Measurements from ENCODE around the gene EIF3K. TPM values are rescaled to one million over a fixed set of nuclear protein-coding genes. Genes with fewer than 3 reads are reported as not detected.

The EIF3K gene
- total and polyA plus RNA-seq, 2 of the 13 experiments (the other 11 are each of a cell fraction or from before 2014, with no cell fraction given), result 179 to 258 TPM

- TF ChIP-seq ZNF20 (CRISPR knock-in tag; IDR thresholded peaks at IDR 0.05) (no peak), ZC3H4 (CRISPR knock-in tag; IDR thresholded peaks at IDR 0.05; ENCODE audit: borderline replicate concordance) (0 out of 2 replicates have a peak, but pooled peaks have one; percentile 25), SP5 (CRISPR knock-in tag; IDR thresholded peaks at IDR 0.05; ENCODE audit: borderline replicate concordance, low read depth) (no peak), CCAR2 (optimal IDR thresholded peaks at IDR 0.05; ENCODE audit: low read depth, low read length) (no peak), ZGPAT (CRISPR knock-in tag; IDR thresholded peaks at IDR 0.05) (no peak), RELA (CRISPR knock-in tag; IDR thresholded peaks at IDR 0.05) (no peak), ZBTB38 (CRISPR knock-in tag; IDR thresholded peaks at IDR 0.05) (peak; percentile 69), DNMT3B (CRISPR knock-in tag; conservative IDR thresholded peaks at IDR 0.05) (no peak), FOXM1 (CRISPR knock-in tag; IDR thresholded peaks at IDR 0.05) (no peak), ZBTB33 (CRISPR knock-in tag; IDR thresholded peaks at IDR 0.05) (0 out of 2 replicates have a peak, but pooled peaks have one; percentile 12), ZNF567 (CRISPR knock-in tag; IDR thresholded peaks at IDR 0.05; ENCODE audit: borderline replicate concordance) (0 out of 2 replicates have a peak, but pooled peaks have one; percentile 15)
Observed at GRCh38 chr19:38617764-38618589, 1.0 kb upstream of the EIF3K start, which contains the start of gene MAP4K1 (continued).

Data from HepG2 (cell line).